ENCODE results near the gene E2F3.

Gene E2F3

GRCh38 chr6:20426177-20427082, 24.8 kb downstream of the E2F3 start:
- TF ChIP-seq ZNF221 (tag by site-specific recombination; IDR thresholded peaks at IDR 0.05; ENCODE audit: borderline replicate concordance) (no peak), ZBTB11 (tag by site-specific recombination; conservative IDR thresholded peaks at IDR 0.05; ENCODE audit: low read depth) (no peak), ZNF645 (tag by site-specific recombination; IDR thresholded peaks at IDR 0.05) (no peak), EGR2 (tag by site-specific recombination; IDR thresholded peaks at IDR 0.05; ENCODE audit: low read depth) (no peak), KLF10 (tag by site-specific recombination; IDR thresholded peaks at IDR 0.05) (no peak), TCF7L2 (IDR thresholded peaks at IDR 0.05; ENCODE audit: borderline replicate concordance, low read depth, low read length) (no peak), ZNF704 (tag by site-specific recombination; IDR thresholded peaks at IDR 0.05) (no peak), ZNF610 (tag by site-specific recombination; IDR thresholded peaks at IDR 0.05; ENCODE audit: borderline replicate concordance) (no peak), ZNF792 (tag by site-specific recombination; IDR thresholded peaks at IDR 0.05) (no peak), ZNF416 (tag by site-specific recombination; IDR thresholded peaks at IDR 0.05) (no peak), CTCF (tag by site-specific recombination; IDR thresholded peaks at IDR 0.05) (no peak), ZNF274 (IDR thresholded peaks at IDR 0.05; ENCODE audit: low read length) (no peak), ZNF274 (tag by site-specific recombination; IDR thresholded peaks at IDR 0.05; ENCODE audit: borderline replicate concordance) (no peak), ZNF473 (tag by site-specific recombination; IDR thresholded peaks at IDR 0.05) (no peak), REST (tag by site-specific recombination; IDR thresholded peaks at IDR 0.05) (no peak), ZNF513 (tag by site-specific recombination; IDR thresholded peaks at IDR 0.05) (no peak)
- Histone ChIP-seq H3K4me1 (ENCODE audit: control insufficient read depth, insufficient read depth, low read length) (peaks cover 8% of the 10 kb centered on the region), H3K4me3 (ENCODE audit: low read depth, low read length) (no peak overlapping the region), H3K36me3 (ENCODE audit: control insufficient read depth in 2 of 2, insufficient read depth in 1 of 2, low read length in 2 of 2) (peaks cover 0 to 26% of the 10 kb centered on the region in 2 experiments; a peak in 2 of 3 replicates), H3K9me3 (ENCODE audit: control insufficient read depth, insufficient read depth, low read depth, low read length) (no peaks in the 10 kb centered on the region), H3K27ac (ENCODE audit: extremely low read depth, low read depth, low read length) (no peak overlapping the region)
- CTCF ChIA-PET = interaction anchor here (0.6 kb wide), 1 partner anchor 9 kb away, joined by 3 read pairs; no protein-coding TSS in a partner anchor
- POLR2A ChIA-PET = interaction anchor here (1.0 kb wide), 1 partner anchor 22 kb away, joined by 5 read pairs; no protein-coding TSS in a partner anchor
